Measurements from ENCODE around the gene PLEKHA6.

PLEKHA6 gene

DNA sequence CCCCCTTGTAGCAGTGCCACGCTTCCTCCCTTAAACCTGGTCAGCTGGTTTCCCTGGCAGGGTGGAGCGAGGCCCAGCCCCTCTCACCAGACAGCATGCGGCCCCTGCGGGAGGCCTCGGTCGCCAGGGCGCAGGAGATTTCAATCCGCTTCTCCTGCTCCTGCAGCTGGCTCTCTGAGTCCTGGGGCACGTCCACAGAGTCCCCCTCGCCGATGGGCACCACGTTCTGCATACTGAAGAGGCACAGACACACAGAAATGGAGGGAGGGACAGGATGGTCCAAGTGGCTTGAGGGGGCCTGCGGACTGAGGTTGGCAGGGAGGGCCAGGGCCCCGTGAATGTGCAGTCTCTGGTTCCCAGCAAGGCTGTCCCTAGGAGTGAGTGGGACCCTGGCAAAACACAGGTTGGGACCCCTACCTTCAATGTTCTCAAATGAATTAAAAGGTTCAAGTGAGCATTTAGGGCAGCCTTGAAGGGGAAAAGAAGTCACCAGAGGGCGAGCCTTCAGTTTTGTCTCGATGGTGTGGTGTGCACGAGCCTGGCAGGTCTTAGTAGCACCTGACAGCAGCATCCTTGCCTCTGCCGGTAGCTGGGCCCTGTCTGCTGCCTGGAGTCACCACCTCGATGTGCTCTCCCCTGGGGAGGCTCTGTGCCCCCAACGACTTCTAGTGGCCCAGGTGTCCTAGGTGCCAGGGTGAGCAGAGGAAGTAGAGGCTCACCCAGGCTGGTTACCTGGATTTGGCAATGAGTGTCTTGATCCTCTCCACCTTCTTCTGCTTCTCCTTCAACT is 131.5 kb downstream of the PLEKHA6 start:
- no peak for DNase-seq

DNA sequence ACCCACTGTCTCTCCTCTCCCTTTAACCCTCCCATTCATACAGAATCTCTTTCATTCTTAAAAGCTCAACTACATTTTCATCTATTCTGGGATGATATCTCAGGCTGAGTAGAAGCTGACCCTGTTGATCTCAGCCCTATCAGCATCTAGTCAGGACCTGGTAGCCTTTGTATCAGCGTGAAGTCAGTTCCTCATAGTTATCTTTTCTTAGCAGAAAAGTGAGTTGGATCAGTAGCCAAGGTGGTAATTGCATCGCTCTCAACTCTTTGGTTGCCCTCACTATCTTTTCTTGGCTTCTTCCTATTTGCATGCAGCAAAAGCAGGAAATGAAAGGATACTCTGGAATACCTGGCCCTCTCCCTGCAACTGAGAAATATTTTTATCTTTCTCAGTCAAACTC is 132.4 kb downstream of the PLEKHA6 start:
- no peak for DNase-seq

DNA sequence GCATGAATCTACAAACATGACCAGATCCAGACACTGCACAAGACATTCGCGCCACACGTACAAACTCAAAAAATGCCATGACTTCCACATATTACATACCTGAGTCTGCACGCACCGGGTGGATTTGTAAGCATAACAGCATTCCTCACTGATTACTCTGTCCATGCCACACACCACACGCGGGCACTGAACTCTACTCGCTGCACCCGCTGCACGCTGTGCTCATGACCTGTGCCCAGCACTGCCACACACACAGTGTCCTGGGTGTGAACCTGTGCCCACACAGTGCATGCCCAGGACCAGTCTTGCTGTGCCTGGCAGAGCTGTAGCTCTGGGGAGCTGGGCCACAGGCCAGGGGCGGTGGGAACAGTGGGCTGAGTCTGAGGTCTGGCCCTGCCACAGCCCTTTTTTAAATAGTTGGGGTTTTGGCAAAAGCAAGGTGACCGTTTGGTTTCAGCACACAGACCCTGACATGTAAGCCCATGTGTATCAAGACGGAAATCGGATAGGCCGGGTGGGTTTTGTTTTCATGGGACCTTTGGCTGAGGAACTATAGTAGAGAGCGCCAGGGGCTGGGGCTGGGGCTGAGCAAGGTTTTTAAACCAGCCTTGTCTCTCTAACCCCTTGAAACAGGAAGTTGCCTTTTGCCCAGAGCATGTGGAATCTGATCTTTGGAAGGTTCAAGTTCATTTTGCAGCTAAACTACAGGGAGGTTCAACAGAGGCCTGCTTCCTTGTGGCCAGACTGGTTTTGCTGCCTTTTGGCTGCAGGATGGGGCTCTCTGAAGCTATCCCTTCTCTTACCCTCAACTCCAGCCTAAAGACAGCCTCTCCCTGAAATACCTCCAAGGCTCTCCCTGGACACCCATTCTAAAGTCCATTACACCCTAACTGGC is 133.6 kb downstream of the PLEKHA6 start:
- no peak for DNase-seq

DNA sequence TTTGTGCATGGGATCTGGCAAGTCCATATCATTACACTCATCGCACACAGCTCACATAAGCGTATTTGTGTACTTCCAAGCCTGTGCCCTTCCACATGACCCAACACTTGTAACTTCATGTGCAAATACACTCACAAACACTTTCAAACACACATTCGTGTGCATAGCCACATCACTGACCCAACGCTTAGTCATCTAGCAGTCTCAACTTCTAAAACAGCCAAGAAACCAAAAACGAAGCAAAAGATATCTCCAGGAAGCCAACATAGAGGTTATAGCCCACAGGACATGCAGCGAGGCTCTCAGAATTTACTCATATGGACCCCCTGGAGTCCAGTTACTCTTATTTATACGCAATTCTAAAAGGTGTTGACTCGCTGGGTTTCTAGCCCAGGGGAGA is 135.1 kb downstream of the PLEKHA6 start:
- no peak for DNase-seq

DNA sequence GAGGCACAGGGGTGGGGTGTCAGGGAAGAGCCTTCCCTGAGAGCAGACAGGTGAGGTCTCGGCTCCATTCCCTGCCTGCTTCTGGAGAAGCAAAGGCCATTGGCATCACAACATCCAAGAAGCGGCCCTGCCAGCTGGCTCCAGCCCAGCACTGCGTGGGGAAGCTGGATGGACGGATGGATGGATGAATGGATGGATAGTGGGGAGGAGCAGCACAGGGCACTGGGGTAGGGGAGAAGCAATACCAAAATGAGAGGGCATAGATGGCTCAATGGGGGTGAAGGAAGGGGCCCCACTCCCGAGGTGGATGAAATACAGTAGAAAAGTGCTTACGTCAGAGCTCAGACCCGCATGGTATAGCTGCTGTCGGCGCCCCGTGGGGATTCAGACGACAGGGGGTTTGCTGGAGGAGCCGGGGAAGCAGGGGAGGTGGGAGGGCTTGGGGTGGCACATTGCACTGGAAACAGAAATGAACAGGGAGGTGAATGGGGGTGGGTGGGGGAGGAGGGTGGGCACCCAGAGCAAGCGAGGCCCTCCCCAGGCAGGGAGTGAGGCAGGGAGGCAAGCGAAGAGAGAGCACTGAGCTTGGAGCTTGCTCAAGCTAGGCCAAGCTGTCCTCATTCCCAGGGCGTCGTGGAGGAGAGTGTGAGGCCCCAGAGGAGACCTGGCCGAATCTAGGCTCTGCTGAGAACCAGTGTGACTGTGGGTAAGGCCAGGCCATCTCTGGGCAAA is 136.4 kb downstream of the PLEKHA6 start:
- no peak for DNase-seq

DNA sequence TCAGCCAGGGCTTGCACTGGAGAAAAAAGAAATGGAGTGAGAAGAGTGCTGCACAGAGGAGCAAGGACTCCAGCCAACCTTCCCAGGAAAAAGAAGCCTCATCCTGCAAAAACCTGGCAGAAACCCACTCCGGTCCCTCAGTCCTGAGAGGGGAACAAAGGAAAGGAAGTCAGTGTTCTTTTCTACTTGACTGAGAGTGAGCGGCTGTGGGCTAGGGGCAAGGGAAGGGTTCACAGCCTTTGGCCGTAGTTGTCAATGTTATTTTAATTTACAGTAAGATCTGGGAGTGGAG is 137.0 kb downstream of the PLEKHA6 start:
- DNase-seq, result no peak

DNA sequence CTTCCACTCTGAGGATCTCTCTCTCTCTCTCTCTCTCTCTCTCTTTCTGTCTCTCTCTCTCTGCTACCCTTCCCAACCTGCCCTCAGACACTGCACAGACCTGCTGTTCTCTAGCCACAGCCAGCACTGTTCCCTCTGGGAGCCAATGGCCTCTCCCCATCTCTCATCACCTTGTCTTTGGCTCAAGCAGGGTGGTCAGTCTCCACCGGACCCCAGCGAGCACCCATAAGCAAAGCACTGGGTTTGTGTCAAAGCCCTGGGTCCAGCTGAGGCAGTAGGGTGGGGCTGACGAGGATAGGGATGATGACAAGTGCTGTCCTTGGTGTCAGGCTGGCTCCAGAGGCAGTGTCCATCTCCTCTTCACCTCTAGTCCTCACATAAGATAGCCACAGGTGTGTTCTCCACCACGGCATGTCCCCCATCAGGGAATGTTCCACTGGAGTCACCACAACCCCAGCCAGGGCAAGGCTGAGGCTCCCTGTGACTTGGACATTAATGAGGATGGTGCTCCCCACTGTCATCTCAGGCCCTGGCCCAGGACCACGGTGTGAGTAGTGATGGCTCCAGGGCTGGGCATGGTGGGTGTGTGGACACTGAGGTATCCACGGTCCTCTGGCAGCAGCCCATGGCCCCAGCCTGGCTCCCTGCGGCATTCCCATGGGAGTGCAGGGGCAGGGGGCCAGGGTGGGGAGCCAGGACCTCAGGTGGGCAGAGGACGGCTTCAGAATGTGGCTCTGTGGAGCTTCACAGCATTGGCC is 137.5 kb downstream of the PLEKHA6 start:
- DNase-seq, result no peak

DNA sequence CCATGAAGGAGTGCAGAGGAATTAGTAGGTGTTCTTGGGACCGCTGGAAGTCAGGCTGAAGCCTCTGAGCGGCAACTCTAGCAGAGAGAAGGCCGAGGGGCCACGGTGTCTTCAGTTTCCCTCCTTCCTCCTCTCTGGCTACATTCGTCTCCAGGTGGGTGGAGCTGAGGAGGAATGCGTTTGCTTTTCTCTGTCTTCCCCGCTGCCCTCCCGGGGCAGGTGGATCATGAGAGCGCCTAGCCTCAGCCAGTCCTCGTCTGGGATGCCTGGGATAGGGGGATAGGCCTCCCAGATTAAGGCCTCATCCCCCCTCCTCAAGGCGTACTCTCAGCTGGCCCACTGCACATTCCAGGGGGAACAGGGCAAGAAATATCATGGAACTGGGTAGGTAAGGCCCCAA is 138.5 kb downstream of the PLEKHA6 start:
- no peak for DNase-seq

DNA sequence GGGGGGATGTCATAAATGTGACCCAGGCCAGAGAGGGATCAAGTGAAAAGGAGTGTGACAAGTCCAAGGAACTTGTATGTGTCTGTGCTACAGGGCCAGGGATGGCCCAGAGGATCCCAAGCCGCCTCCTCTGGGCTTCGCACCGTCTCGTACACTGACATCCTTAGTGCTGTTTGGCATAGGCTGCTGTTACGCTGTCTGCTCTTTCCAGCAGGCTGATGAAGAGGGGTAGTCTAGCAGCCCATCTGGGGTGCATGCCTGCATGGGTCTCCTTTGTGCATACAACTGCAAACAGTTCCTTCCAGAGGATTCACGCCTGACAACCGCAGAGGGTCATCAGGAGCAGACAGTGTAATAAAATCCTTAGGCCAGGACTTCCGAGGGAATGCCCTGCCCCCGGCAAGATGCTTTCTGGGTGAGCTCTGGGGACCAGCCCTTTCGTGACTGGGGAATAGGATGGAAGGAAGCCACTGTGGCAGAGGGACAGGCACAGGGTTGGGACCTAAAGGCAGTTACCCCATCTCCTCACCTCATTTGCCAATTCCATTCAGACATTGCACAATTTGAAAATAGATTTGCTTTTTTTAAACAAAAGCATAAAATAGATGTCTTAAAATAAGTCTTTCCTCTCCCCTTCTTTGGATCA is 139.6 kb downstream of the PLEKHA6 start:
- no peak for DNase-seq

DNA sequence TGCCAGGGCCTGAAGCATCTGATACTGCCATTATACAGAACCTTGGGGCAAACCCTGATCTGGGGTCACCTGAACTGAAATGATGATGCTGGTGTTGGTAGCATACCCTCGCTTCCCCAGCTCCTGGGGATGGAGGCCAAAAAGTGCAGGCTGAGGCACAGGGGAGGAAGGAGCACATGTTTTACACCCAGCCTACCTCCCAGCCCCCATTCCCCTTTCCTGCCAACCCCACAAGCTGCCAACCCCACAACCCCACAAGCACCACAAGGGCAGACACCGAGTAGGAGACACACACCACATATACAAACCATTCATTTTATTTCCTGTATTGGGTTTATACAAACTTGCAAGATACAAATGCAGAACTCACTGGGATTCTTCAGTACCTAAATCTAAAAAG is 141.2 kb downstream of the PLEKHA6 start:
- no peak for DNase-seq

DNA sequence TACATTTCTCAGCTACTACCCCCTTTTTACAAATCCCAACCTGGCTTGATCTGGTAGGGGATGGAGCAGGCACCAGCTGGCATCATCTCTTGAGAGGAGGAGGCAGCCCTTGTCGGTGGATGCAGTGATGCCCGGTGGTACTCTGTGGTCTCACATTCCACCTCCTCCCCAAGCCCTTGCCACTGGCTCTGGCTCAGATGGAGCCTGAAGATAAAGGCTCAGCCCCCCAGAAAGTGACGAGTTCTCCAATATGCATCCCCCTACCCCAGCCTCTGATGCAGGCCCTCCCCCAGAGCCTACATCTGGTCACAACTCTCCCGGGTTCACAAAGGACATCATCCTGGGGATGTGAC is 142.1 kb downstream of the PLEKHA6 start:
- DNase-seq, result no peak

DNA sequence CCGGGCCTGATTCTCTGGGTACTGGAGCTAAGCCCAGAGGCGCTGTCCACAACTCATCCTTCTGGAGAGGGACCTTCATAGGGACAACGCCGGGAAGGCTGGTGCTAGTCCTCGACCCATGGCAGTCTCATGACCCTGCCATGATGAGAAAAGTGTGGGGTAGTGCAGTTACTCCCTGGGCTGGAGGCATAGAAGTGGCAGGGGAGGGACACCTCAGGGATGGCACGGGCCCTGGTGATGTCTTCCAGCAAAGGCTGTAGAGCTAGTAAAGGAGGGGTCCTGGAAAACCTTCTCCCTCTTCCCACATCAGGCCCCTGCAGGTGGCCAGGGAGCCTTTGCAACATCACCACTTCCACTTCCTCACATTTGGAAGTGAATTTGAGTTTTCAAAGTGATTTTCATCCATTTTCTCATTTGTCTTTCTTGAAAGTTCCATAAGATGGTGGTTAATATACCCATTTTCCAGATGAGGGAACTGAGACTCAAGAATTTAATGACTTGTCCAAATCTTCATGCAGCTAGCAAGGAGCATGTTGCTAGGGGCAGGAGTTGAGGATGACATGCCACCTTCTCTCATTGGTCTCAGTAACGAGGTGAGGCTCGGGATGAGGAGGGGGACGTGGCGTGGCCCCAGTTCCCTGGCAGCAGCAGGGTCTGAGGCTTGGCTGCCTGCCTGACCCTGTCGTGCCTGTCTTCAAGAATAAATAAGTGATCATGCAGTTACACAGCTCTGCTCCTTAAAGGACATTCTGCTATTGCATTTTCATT is 142.7 kb downstream of the PLEKHA6 start:
- DNase-seq, result no peak

DNA sequence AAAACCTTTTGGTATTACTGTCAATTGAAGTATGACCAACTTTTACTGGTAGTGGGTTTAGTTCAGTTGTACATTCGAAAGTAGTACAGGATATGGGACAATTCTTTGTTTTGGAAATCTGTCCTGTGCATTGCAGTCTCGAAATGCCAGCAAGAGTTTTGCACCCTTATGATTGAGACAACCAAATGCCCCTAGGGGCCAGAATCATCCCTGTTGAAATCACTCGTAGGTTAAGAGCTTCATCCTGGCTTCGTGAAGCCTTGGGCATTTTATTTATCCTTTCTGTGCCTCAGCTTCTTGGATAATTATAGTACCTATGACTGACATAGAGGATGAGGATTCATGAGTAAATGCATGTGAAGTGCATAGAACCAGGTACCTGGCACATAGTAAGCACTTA is 143.5 kb downstream of the PLEKHA6 start:
- no peak for DNase-seq

DNA sequence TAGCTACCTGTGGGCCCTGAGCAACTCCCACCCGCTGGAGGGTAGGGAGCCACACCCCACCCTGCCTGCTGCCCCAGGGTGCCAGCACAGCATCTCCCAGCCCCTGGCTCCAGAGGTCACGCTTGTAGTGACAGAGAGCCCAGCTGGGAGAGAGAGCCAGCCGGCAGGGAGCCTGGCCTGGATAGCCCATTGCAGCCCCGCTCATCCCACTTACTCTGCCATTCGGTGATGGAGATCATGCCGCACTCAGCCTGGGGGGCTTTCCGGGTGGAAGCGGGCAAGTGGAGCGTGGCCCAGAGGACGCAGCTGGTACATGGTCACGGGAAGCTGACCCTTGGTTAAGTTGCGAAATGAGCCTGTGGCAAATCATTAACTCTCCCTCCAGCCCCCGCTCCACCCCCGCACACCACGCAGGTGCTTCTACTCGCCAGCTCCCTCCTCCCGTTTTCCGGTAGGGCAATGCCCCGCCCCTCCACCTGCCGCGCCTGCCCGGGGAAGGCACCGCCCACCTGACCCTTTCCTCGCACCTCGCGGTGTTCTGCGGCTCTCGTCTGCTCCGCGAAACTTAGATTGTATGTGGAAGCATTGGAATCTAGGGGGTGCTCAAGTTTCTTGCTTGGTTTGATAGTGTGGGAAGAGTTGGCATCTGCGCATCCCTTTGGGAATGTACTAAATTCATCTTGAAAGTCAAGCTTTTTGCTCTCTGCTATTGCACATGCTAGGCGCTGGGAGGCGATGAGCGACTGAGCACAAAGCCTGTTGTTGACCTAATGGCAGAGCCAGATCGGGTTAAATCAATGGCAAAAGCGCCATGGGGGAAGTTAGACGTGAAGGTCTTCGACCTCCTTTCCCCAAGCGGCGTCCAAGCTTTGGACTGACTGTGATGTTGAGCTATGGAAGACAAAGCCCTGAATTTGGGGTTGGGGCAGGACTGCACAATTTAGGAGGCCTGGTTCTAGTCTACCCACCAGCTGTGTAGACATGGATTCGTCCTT is 145.8 kb downstream of the PLEKHA6 start, which contains the start of gene GOLT1A:
GOLT1A (minus strand) TSS at position 321 of the 995 bp plus-strand sequence; CDS start at position 239, 82 bp downstream.
- DNase-seq, result no peak

DNA sequence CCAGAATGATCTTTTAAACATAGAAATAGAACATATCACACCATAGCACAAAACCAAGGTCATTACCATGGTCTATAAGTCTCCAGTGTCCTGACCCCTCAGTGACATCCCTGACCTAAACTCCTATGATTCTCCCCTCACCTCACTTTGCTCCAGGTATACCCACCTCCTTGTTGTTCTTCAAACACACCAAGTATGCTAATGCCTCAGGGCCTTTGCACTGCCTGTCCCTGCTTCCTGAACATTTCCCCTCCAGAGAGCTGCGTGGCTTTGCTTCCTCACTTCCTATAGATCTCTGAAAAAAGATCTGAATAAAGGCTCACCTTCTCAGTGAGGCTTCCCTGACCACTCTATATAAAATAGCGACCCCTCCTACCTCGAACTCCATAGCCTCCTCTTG is 147.0 kb downstream of the PLEKHA6 start:
- no peak for DNase-seq

DNA sequence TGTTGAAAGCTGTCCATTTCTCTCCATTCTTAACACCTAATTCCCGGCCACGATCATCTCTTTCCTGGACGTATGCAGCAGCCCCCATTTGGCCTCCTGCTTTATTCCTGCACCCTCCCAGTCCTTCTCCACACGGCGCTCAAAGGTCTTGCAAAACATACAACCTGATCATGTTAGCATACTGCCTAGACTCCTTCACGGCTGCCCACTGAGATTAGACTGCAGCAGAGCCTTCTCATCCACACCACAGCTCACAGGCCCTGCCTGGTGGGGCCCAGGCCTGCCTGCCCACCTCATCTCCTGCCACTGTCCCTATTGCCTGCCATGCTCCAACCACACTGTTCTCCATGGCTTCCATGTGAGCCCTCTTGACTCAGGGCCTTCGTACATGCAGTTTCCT is 148.7 kb downstream of the PLEKHA6 start:
- no peak for DNase-seq

DNA sequence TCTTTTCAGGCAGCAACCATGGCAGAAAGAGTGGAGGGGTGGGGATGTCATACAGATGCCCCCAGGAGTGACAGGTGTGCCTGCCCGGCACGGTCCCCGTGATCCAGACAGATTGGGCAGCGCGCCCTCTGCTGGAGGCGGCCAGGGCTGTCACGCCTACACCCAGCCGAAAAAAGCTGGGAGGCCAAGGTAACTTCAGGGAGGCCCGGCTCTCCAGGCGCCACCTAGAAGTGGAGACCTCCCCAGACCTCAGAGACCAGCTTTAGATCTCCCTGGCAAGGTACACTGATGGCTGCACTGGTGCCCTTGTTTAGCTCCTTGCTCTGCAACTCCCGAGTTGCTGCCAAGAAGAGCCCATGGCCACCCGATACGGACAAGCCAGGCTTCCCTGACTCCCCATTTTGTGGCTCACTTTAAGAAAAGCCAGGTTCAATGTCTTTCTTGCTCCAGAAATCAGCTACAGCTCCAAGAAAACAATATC is 152.6 kb downstream of the PLEKHA6 start:
- peak; percentile 19 to 47 for DNase-seq

DNA sequence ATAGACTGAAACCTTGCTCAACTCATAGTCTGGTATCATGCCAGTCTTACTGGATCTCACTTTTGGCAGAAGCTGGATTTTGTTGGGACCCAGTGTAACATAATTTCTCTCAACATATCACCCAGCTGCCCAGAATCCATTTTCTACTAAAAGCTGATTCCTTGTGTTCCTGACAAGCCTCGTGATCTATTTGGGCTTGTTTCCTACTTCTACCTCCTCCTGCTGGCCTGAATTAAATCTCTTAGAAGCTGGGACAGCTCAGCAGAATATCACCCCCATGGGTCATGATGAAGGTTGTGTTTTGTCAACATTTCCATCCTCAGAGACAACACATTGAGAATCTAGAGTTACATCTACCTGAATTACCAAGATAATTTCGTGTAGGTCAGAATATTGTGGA is 153.6 kb downstream of the PLEKHA6 start:
- no peak for DNase-seq

DNA sequence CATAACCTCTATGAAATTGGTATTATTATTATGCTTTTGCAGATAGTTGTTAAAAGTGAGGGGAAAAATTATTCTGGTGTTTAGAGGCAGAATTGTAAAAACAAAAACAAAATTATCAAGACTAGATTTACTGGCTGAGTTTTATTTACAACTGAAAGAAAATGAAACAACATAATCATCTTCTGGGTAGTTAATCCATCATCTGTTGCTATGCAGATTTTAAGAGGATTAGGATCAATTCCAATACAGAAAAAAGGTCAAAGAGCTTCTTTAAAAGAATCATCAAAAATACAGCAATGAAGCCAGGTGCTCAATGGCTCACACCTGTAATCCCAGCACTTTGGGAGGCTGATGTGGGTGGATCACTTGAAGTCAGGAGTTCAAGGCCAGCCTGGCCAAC is 154.2 kb downstream of the PLEKHA6 start:
- DNase-seq, result no peak

DNA sequence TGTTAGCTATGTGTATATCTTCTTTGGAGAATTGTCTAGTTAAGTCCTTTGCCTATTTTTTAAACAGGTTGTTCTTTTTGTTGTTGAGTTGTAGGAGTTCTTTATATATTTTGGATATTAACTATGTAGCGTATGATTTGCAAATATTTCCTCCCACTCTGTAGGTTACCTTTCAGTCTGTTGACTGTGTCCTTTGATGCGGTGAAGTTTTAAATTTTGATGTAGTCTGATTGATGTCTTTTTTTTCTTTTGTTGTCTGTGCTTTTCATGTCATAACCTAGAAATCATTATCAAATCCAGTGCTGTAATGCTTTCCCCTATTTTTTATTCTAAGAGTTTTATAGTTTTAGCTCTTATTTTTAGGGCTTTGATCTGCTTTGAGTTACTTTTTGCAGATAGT is 154.8 kb downstream of the PLEKHA6 start:
- no peak for DNase-seq
